Stimulated activated CD8-positive, alpha-beta memory T cell treated with anti-CD3 and anti-CD28 coated beads, Interleukin-4, amount 100 ng/mL, for 4 hours (primary cell): Measurements from ENCODE around the gene RNASE8.

Source experiments
- DNase-seq, 2 donors: peaks; one replicate each; pipeline ENCODE4 v3.0.0-alpha.2; 2020; ENCODE audit warnings: low read depth in 2 of 2, low spot score in 1 of 2

RNASE8 gene

GRCh38 chr14:21103710-21104447 is 46.3 kb downstream of the RNASE8 start:
- DNase-seq = peak; percentile 86 to 88

DNA sequence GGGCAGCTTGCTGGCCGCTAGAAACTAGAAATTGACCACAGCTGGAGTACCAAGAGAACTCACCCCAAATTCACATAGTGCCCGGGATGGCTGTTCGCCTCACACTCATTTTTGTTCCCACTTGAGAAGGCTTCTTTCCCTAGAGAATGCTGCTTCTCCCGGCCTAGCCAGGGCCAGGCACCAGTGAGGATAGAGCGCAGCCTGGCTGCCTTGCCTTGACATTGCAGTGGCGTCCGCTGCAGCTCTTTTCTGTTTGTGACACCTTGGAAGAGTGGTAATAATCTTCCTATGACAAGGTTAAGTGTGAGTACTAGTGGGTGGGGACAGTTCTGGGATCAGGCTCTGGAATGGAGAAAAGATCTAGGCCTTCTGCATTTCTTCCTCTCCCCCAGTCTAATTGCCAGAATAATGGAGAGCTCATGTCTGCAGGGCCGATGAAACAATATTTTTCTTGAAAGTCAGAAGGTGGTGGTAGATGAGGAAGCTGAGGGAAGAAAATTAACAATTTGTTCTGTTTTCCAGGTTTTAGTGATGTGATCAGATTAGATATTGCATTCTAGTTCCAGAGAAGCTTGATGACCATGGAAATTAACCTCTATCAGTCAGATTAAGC is 46.9 kb downstream of the RNASE8 start:
- peak in 1 of 2 donors; percentile 37 for DNase-seq

- no peak for DNase-seq
Observed at GRCh38 chr14:21105095-21105494, 47.5 kb downstream of the RNASE8 start.

DNA sequence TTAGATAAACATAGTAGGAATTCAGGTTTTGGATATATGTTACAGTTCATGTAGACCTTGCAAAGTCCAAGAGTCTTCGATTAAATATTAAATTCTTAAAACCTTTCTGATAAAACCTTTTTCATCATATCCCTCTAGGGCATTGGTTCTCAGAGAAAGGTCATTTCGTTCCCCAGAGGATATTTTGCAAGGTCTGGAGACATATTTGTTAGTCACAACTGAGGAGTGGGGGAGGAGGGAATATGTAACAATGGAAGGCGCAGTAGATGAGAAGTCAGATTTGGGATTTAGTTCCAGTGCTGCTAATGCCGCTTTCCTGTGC is 48.5 kb downstream of the RNASE8 start:
- DNase-seq = no peak

DNA sequence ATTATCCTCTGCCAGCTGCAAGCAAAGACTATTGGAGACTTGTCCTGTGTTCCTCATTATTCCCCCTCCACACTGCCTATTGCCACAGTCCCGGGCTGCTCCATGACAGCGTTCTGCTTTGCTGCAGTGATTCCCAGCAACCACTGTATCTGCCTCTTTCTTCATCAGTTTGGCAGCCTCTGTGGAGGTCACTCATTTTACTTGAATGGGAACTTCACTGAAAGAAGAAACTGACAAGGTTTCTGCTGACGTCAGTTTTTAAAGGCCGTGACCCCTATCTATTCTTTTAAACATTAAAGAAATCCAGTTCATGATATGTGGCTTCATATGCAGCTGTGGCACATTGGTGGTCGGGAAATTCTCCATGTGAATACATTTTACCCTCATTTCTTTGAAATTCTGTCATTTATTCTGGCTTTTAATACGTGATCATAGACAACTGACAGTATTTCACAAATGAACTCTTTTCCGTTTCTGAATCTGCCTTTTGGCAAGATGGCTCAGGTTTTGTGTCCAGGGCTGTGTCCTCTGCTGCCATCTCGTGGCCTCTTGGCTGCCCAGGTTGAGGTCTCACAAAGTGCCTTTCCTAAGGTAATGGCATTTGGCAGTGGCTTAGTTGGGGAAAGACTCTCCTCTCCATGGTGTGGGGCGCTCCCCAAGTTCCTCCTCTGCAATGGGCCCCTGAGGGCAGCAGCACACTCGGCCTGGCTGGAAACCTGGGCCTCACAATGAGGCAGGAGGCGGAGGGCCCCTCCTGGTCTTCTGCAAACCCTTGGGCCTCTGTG is 49.1 kb downstream of the RNASE8 start:
- DNase-seq = peak; percentile 45 to 51

GRCh38 chr14:21107283-21107800 is 49.7 kb downstream of the RNASE8 start:
- no peak for DNase-seq
